HG03575 (cell line): ENCODE measurements around the gene ZNG1B.
"Not testable (repeated sequence)": the region's sequence is repeated elsewhere in the genome, so short reads cannot be mapped to it uniquely, and the experiment has no call there.

Experiments
- ATAC-seq: cut with Tn5 transposase; IDR thresholded peaks from one replicate; pipeline ENCODE4 v1.9.1; 2021; ENCODE audit not compliant: unreplicated experiment, insufficient number of reproducible peaks, low FRiP score; ENCODE audit errors: extremely low read depth

ZNG1B gene

DNA sequence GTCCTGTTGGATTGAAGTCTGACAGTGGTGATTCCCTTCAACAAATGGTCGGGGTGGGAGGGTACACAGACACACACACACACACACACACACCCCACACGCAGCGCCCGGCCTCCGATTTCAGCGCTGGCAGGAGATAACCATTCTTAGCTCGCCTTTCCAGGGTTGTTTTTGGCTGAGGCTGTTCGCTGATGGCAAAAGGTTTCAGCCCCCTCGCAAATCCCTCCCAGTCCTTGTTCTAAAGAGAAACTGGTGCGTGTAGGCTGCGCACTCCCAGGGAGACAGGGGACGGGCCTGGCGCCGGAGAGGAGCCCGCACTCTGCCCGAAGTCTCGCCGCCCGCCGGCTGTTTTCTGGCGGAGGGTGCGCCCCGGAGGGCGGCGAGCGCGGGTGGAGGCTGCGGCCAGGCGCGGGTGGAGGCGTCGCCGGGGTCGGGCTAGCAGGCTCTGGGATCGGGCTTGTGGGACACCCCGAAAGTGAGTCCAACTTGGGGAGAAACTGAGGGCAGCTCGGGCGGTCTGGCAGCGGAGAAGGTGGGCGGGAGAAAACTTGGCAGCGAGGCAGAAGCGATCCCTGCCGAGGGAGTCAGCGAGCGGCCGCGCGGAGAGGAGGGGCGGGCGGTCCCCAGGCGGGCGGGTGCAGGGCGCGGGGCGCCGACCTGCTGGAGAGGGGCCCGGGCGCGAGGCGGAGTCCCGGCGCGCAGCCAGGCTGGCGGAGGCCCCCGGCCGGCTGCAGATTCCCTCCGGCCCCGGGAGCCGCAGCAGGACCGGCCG, 103.9 kb downstream of the ZNG1B start:
- not testable (repeated sequence) for ATAC-seq

- not testable (repeated sequence) for ATAC-seq
Measured at GRCh38 chr2:113541976-113542485, 104.5 kb downstream of the ZNG1B start.

GRCh38 chr2:113542529-113542928, 105.0 kb downstream of the ZNG1B start:
- not testable (repeated sequence) for ATAC-seq
